WTC11 (cell line): ENCODE results near the gene TMEM218. TPM values are rescaled to one million over a fixed set of nuclear protein-coding genes. Genes with fewer than 3 reads are reported as not detected.

Experiments
- ATAC-seq: fragments of 200-7000 bp; cut with Tn5 transposase; 2 replicates; pipeline ENCODE4 v1.10.0; 2021; ENCODE audit warnings: mild to moderate bottlenecking, moderate library complexity
- CTCF ChIA-PET: fragments of 300-600 bp; sonication (Branson Sonifier 250); formaldehyde crosslinking; loops from one replicate; lab custom pipeline; 2021; ENCODE audit warnings: antibody characterized with exemption; lab: Charles Lee
- POLR2A ChIA-PET: fragments of 350-600 bp; sonication (Branson Sonifier 250); formaldehyde crosslinking; loops from one replicate; lab custom pipeline; 2021; ENCODE audit warnings: antibody characterized with exemption; lab: Charles Lee
- DNase-seq: peaks from one replicate; pipeline ENCODE4 v3.0.0; 2021; ENCODE audit warnings: low spot score
- H3K27ac Mint-ChIP-seq: 2 replicates; pipeline ENCODE4 v1.8.0; 2021; ENCODE audit warnings: mixed read lengths
- H3K27me3 Mint-ChIP-seq: 2 replicates; pipeline ENCODE4 v1.8.0; 2021; ENCODE audit warnings: low read depth, mild to moderate bottlenecking, moderate library complexity, mixed read lengths
- H3K36me3 Mint-ChIP-seq: 2 replicates; pipeline ENCODE4 v1.8.0; 2021; ENCODE audit warnings: mixed read lengths
- H3K4me1 Mint-ChIP-seq: 2 replicates; pipeline ENCODE4 v1.8.0; 2022; ENCODE audit warnings: mixed read lengths
- H3K4me3 Mint-ChIP-seq: 2 replicates; pipeline ENCODE4 v1.8.0; 2021; ENCODE audit warnings: mild to moderate bottlenecking, moderate library complexity, mixed read lengths
- H3K9me3 Mint-ChIP-seq: 2 replicates; pipeline ENCODE4 v1.8.0; 2021; ENCODE audit warnings: mixed read lengths
- ARID4B ChIP-seq: sonication (generic); formaldehyde crosslinking; IDR thresholded peaks from 2 replicates; pipeline ENCODE4 v1.8.0; 2023; ENCODE audit warnings: missing genetic modification reagents, mild to moderate bottlenecking, borderline replicate concordance
- ATF6 ChIP-seq: sonication (generic); formaldehyde crosslinking; IDR thresholded peaks from 2 replicates; pipeline ENCODE4 v1.8.1; 2023; ENCODE audit warnings: mild to moderate bottlenecking, missing genetic modification reagents
- CREB1 ChIP-seq: sonication (generic); formaldehyde crosslinking; IDR thresholded peaks from 2 replicates; pipeline ENCODE4 v1.8.0; 2023; ENCODE audit warnings: mild to moderate bottlenecking, missing genetic modification reagents
- CTCF ChIP-seq: fragments of 200-600 bp; IDR thresholded peaks from 2 replicates; pipeline ENCODE4 v1.8.0; 2022; ENCODE audit warnings: antibody characterized with exemption
- E2F4 ChIP-seq: sonication (generic); formaldehyde crosslinking; IDR thresholded peaks from 2 replicates; pipeline ENCODE4 v1.8.1; 2022; ENCODE audit warnings: low read depth, mild to moderate bottlenecking, moderate library complexity, missing genetic modification reagents, borderline replicate concordance
- IRF2 ChIP-seq: sonication (generic); formaldehyde crosslinking; IDR thresholded peaks from 2 replicates; pipeline ENCODE4 v1.8.0; 2022; ENCODE audit warnings: low read depth, missing genetic modification reagents, borderline replicate concordance
- MXD4 ChIP-seq: fragments of 250-450 bp; sonication (Bioruptor Pico); IDR thresholded peaks from 2 replicates; pipeline ENCODE4 v1.8.0; 2021; ENCODE audit warnings: mild to moderate bottlenecking, moderate library complexity, borderline replicate concordance
- PRDM15 ChIP-seq: sonication (generic); formaldehyde crosslinking; IDR thresholded peaks from 2 replicates; pipeline ENCODE4 v1.8.0; 2022; ENCODE audit warnings: missing genetic modification reagents
- PREB ChIP-seq: sonication (generic); formaldehyde crosslinking; IDR thresholded peaks from 2 replicates; pipeline ENCODE4 v1.8.1; 2022; ENCODE audit warnings: mild to moderate bottlenecking, missing genetic modification reagents, moderate library complexity, borderline replicate concordance
- PRRX2 ChIP-seq: fragments of 250-450 bp; sonication (Bioruptor Pico); IDR thresholded peaks from 2 replicates; pipeline ENCODE4 v1.8.0; 2021; ENCODE audit warnings: mild to moderate bottlenecking
- RELA ChIP-seq: sonication (generic); formaldehyde crosslinking; IDR thresholded peaks from 2 replicates; pipeline ENCODE4 v1.8.1; 2022; ENCODE audit warnings: missing genetic modification reagents, mild to moderate bottlenecking, borderline replicate concordance
- SOX15 ChIP-seq: fragments of 250-450 bp; sonication (Bioruptor Pico); IDR thresholded peaks from 2 replicates; pipeline ENCODE4 v1.9.0; 2021; ENCODE audit warnings: mild to moderate bottlenecking
- TCF7 ChIP-seq: sonication (generic); formaldehyde crosslinking; IDR thresholded peaks from 2 replicates; pipeline ENCODE4 v1.8.0; 2022; ENCODE audit warnings: mild to moderate bottlenecking, low read depth, missing genetic modification reagents, moderate library complexity
- TEAD1 ChIP-seq: sonication (generic); formaldehyde crosslinking; IDR thresholded peaks from 2 replicates; pipeline ENCODE4 v1.8.0; 2022; ENCODE audit warnings: mild to moderate bottlenecking, missing genetic modification reagents
- USF2 ChIP-seq: sonication (generic); formaldehyde crosslinking; IDR thresholded peaks from 2 replicates; pipeline ENCODE4 v1.8.1; 2023; ENCODE audit warnings: mild to moderate bottlenecking, missing genetic modification reagents, moderate library complexity
- ZBTB21 ChIP-seq: sonication (generic); formaldehyde crosslinking; IDR thresholded peaks from 2 replicates; pipeline ENCODE4 v1.8.1; 2023; ENCODE audit warnings: mild to moderate bottlenecking, missing genetic modification reagents, borderline replicate concordance
- ZNF396 ChIP-seq: fragments of 250-450 bp; sonication (Bioruptor Pico); IDR thresholded peaks from 2 replicates; pipeline ENCODE4 v1.8.0; 2021; ENCODE audit warnings: mild to moderate bottlenecking, moderate library complexity, borderline replicate concordance
- total RNA-seq: library from RNA; stranded (reverse); gene quantifications from 3 replicates; pipeline ENCODE4 v1.2.3, GENCODE V29; 2021

TMEM218 gene
- total RNA-seq, 1 experiment from 2014 or later: 10.3 TPM

GRCh38 chr11:125084761-125085231 lies 26.6 kb downstream of the TMEM218 start:
- Mint-ChIP-seq H3K27ac (no peak overlapping the region), H3K9me3 (no peaks in the 10 kb centered on the region), H3K36me3 (no peaks in the 10 kb centered on the region), H3K4me1 (no peaks in the 10 kb centered on the region), H3K4me3 (no peak overlapping the region), H3K27me3 (no peaks in the 10 kb centered on the region)
- no peak for DNase-seq
- ChIA-PET CTCF (interaction anchor here (0.6 to 1.3 kb wide), 12 partner anchors 9 to 339 kb away, joined by 3 to 10 read pairs (median 4); partner anchors contain the start of gene CCDC15), POLR2A (no interaction called here)
- ATAC-seq: no peak
- TF ChIP-seq ZBTB21 (CRISPR knock-in tag): no peak
- no peak for TF ChIP-seq TEAD1 (CRISPR knock-in tag)
- no peak for TF ChIP-seq PREB (CRISPR knock-in tag)
- no peak for TF ChIP-seq PRRX2 (CRISPR knock-in tag)
- no peak for TF ChIP-seq TCF7
- TF ChIP-seq SOX15 (CRISPR knock-in tag): no peak
- no peak for TF ChIP-seq E2F4 (CRISPR knock-in tag)
- TF ChIP-seq MXD4 (CRISPR knock-in tag): no peak
- TF ChIP-seq ATF6 (CRISPR knock-in tag): no peak
- TF ChIP-seq ARID4B (CRISPR knock-in tag): no peak
- no peak for TF ChIP-seq IRF2 (CRISPR knock-in tag)
- TF ChIP-seq USF2 (CRISPR knock-in tag): no peak
- no peak for TF ChIP-seq CTCF
- TF ChIP-seq RELA: no peak
- TF ChIP-seq CREB1: no peak
- TF ChIP-seq PRDM15: no peak
- TF ChIP-seq ZNF396 (CRISPR knock-in tag): no peak
